Lower leg skin (tissue), 4 donors: ENCODE data around the gene SFI1. TPM values are rescaled to one million over a fixed set of nuclear protein-coding genes. Genes with fewer than 3 reads are reported as not detected.
"Not testable (repeated sequence)": the region's sequence is repeated elsewhere in the genome, so short reads cannot be mapped to it uniquely, and the experiment has no call there.

Experiments used
- DNase-seq, 2 donors: peaks; one replicate each; pipeline ENCODE4 v3.0.0-alpha.2; 2019; ENCODE audit warnings: low spot score in 2 of 2
- H3K4me3 ChIP-seq: fragments of 200-600 bp; sonication (generic); 2 replicates; pipeline ENCODE4 v1.5.1; 2017; ENCODE audit warnings: mild to moderate bottlenecking, low read depth; ENCODE audit not compliant: poor library complexity, severe bottlenecking
- POLR2A ChIP-seq, 2 donors: fragments of 450-650 bp; IDR thresholded peaks; one replicate each; pipeline ENCODE4 v1.6.1; 2016 to 2017; ENCODE audit warnings: antibody characterized with exemption in 2 of 2, mild to moderate bottlenecking in 1 of 2, moderate library complexity in 1 of 2
- WGBS, 2 donors: methylation state at CpG; one replicate each; pipeline ENCODE4 v1.1.5; 2018; 5-methylcytosine and 5-hydroxymethylcytosine counted together
- intact Hi-C: fragments of 100-400 bp; cut with DNase I; formaldehyde crosslinking; loops from one replicate; pipeline ENCODE4 v1.15.0; 2023; ENCODE audit warnings: low total_unique reads
- total RNA-seq, 4 donors: library from RNA; depleted of rRNA; stranded (reverse); fragments of >200 nt; gene quantifications; one replicate each; pipeline ENCODE4 v1.1.0, GENCODE V29; 2016
- TF ChIP-seq, protein P1 (sequence below), 3 donors: fragments of 450-650 bp; IDR thresholded peaks; one replicate each; pipeline ENCODE4 v1.5.1; 2016; ENCODE audit warnings: antibody characterized with exemption in 3 of 3, mild to moderate bottlenecking in 3 of 3, moderate library complexity in 2 of 3

SFI1 gene
- total RNA-seq, 4 donors from 2014 or later, result 24.2 to 66.4 (median 32.2) TPM

DNA sequence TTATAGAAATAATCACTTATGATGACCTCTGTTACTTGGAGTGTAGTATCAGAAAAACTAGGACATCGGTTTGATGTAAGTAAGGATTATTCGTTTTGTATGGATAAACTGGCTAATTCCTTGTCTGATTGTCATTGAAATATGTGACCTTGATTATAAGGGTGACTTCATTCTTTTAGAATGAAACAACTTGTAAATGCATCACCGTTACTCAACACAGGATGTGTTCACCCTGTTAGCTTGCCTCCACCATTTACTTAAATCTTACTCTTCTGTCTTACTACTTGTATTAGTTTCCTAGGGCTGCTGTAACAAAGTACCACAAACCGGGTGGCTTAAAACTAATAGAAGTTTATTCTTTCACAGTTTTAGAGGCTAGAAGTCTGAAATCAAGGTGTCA is 7.9 kb downstream of the SFI1 start:
- H3K4me3 ChIP-seq, result no peak overlapping the region
- TF ChIP-seq, protein P1, sequence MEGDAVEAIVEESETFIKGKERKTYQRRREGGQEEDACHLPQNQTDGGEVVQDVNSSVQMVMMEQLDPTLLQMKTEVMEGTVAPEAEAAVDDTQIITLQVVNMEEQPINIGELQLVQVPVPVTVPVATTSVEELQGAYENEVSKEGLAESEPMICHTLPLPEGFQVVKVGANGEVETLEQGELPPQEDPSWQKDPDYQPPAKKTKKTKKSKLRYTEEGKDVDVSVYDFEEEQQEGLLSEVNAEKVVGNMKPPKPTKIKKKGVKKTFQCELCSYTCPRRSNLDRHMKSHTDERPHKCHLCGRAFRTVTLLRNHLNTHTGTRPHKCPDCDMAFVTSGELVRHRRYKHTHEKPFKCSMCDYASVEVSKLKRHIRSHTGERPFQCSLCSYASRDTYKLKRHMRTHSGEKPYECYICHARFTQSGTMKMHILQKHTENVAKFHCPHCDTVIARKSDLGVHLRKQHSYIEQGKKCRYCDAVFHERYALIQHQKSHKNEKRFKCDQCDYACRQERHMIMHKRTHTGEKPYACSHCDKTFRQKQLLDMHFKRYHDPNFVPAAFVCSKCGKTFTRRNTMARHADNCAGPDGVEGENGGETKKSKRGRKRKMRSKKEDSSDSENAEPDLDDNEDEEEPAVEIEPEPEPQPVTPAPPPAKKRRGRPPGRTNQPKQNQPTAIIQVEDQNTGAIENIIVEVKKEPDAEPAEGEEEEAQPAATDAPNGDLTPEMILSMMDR (IDR thresholded peaks at IDR 0.05), result no peak
- no peak for TF ChIP-seq POLR2A (IDR thresholded peaks at IDR 0.05)
- intact Hi-C loops, result no loop called here
- 78 to 83% methylated on average over 4 of the region's 4 CpGs for WGBS, 2 donors
- no peak for DNase-seq

DNA sequence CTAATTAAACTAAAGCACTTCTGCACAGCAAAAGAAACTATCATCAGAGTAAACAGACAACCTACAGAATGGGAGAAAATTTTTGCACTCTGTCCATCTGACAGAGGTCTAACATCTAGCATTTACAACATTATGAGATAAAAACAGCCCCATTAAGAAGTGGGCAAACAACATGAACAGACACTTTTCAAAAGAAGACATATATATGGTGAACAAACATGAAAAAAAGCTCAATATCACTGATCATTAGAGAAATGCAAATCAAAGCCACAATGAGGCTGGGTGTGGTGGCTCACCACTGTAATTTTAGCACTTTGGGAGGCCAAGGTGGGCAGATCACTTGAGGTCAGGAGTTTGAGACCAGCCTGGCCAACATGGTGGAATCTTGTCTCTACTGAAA is 11.2 kb downstream of the SFI1 start:
- intact Hi-C loops, H3K4me3 ChIP-seq, DNase-seq: not testable (repeated sequence)

DNA sequence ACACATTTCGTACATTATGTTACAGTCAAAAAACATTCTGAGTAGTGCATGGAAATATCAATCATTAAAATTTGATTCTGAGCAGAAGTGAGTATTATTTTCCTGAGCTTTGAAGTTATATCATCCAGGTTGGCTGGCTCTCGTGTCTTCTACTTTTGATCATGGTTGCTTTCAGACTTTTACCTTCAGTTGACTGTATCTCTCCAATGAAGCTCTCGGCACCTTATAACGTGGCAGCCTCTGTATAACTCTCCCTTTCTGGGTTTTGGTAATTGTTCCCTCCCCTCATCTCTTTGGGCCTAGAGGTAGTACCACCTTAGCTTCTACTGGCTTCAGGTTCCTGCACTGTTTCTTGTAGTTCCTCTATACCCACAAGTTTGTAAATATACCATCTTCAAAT is 12.2 kb downstream of the SFI1 start:
- intact Hi-C loops, result no loop called here
- TF ChIP-seq, protein P1 (IDR thresholded peaks at IDR 0.05), result no peak
- no peak for TF ChIP-seq POLR2A (IDR thresholded peaks at IDR 0.05)
- H3K4me3 ChIP-seq, result no peak overlapping the region
- DNase-seq, result no peak
- 92 to 97% methylated on average over 4 of the region's 4 CpGs for WGBS, 2 donors

DNA sequence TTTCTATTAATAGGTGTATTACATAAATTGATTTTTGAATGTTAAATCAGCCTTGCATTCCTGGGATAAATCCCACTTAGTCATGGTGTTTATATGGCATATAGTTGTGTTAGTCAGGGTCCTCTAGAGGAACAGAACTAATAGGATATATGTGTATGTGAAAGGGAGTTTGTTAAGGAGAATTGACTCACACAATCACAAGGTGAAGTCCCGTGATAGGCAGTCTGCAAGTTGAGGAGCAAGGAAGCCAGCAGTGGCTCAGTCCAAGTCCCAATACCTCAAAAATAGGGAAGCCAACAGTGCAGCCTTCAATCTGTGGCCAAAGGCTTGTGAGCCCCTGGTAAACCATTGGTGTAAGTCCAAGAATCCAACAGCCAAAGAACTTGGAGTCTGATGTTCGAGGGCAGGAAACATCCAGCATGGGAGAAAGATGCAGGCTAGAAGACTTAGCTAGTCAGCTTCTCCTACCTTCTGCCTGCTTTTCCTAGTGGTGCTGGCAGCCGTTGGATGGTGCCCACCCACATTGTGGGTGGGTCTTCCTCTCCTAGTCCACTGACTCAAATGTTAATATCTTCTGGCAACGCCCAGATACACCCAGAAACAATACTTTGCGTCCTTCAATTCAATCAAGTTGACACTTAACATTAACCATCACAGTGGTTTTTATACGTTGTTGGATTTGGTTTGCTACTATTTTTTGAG is 12.9 kb downstream of the SFI1 start:
- no peak for DNase-seq
- no peak overlapping the region for H3K4me3 ChIP-seq
- TF ChIP-seq, protein P1 (IDR thresholded peaks at IDR 0.05), result no peak
- no peak for TF ChIP-seq POLR2A (IDR thresholded peaks at IDR 0.05)
- intact Hi-C loops, result no loop called here
- WGBS, 2 donors, result 86 to 92% methylated on average over 6 of the region's 6 CpGs

DNA sequence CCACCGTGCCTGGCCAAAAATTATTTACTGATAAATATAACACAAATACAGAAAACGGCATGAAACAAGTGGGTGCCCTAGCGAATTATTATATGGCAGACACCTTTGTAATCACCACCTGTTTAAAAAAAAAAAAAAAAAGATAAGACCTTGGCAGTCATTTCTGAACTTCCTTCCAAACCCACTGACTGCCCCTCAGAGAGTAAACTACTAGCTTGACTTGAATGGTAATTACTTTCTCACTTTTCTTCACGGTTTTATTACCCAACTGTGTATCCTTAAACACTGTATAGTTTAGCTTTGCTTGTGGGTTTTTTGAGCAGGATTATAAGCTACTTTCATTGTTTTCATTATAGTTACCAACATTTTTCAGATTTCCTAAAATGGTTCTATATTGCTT is 23.7 kb downstream of the SFI1 start:
- no peak overlapping the region for H3K4me3 ChIP-seq
- DNase-seq, result no peak
- TF ChIP-seq, protein P1 (IDR thresholded peaks at IDR 0.05), result no peak
- TF ChIP-seq POLR2A (IDR thresholded peaks at IDR 0.05), result no peak
- intact Hi-C loops, result no loop called here
- WGBS, 2 donors, result 81 to 84% methylated on average over 4 of the region's 4 CpGs

DNA sequence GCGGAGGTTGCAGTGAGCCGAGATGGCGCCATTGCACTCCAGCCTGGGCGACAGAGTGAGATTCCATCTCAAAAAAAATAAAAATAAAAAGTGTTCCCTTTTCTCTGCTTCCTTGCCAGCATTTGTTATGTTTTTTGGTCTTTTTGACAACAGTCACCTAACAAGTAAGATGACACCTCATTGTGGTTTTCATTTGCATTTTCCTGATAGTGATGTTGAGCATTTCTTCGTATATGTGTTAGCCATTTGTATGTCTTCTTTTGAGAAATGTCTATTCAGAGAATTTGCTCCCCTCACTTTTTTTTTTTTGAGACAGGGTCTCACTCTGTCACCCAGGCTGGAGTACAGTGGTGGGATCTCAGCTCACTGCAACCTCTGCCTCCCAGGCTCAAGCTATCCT is 27.8 kb downstream of the SFI1 start:
- intact Hi-C loops, DNase-seq, H3K4me3 ChIP-seq: not testable (repeated sequence)
- WGBS, 2 donors, result 97 to 99% methylated on average over 5 of the region's 5 CpGs

DNA sequence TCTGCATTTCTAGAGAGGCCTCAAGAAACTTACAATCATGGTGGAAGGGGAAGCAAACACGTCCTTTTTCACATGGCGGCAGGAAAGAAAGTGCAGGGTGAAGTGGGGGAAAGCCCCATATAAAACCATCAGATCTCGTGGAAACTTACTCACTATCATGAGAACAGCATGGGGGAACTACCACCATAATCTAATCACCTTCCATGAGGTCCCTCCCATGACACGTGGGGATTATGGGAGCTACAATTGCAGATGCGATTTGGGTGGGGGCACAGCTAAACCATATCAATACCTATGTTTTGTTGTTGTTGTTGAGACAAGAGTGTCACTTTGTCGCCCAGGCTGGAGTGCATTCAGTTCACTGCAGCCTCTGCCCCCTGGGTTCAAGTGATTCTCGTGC is 29.9 kb downstream of the SFI1 start:
- TF ChIP-seq POLR2A (IDR thresholded peaks at IDR 0.05), result no peak
- TF ChIP-seq, protein P1 (IDR thresholded peaks at IDR 0.05), result no peak
- intact Hi-C loops, result no loop called here
- WGBS, 2 donors, result 95 to 96% methylated on average over 7 of the region's 7 CpGs
- DNase-seq, result peak in 1 of 2 donors; percentile 21
- no peak overlapping the region for H3K4me3 ChIP-seq
